Gastrocnemius medialis (tissue), 4 donors: ENCODE measurements around the gene DAB2IP. TPM values are rescaled to one million over a fixed set of nuclear protein-coding genes. Genes with fewer than 3 reads are reported as not detected.

Source experiments
- ATAC-seq, 2 donors: fragments of 150-250 bp; one replicate each; pipeline ENCODE4 v1.9.1; 2016
- DNase-seq, 2 donors: peaks; one replicate each; pipeline ENCODE4 v3.0.0-alpha.2; 2019
- H3K27ac ChIP-seq, 4 donors: fragments of 200-600 bp; sonication (generic); 1 replicate in 1 of 4; 2 replicates in 3 of 4; pipeline ENCODE4 v1.5.1; 2016 to 2018; ENCODE audit warnings: mild to moderate bottlenecking in 2 of 4, moderate library complexity in 1 of 4
- H3K27me3 ChIP-seq, 3 donors: fragments of 200-600 bp; sonication (generic) in 2 of 3; 1 replicate in 1 of 3; 2 replicates in 2 of 3; pipeline versions ENCODE4 v1.5.1 to v1.6.0; 2016 to 2019; ENCODE audit warnings: mild to moderate bottlenecking in 1 of 3, moderate library complexity in 1 of 3
- H3K36me3 ChIP-seq, 2 donors: fragments of 200-600 bp; sonication (generic) in 1 of 2; one replicate each; pipeline ENCODE4 v1.5.1; 2017 to 2018
- H3K4me1 ChIP-seq, 2 donors: fragments of 200-600 bp; sonication (generic) in 1 of 2; one replicate each; pipeline ENCODE4 v1.5.1; 2016 to 2017; ENCODE audit warnings: mild to moderate bottlenecking in 2 of 2
- H3K4me3 ChIP-seq, 4 donors: fragments of 200-600 bp; sonication (generic) in 3 of 4; 1 replicate in 1 of 4; 2 replicates in 3 of 4; pipeline ENCODE4 v1.5.1; 2016 to 2019; ENCODE audit warnings: mild to moderate bottlenecking in 2 of 4
- H3K9me3 ChIP-seq, 3 donors: fragments of 200-600 bp; sonication (generic) in 2 of 3; 1 replicate in 1 of 3; 2 replicates in 2 of 3; pipeline ENCODE4 v1.5.1; 2016 to 2019
- CTCF ChIP-seq, 5 experiments: fragments of 450-650 bp in 3 of 5; fragments of 200-600 bp in 2 of 5; sonication (generic) in 2 of 5; IDR thresholded peaks in 4 of 5; conservative IDR thresholded peaks in 1 of 5; 1 replicate in 4 of 5; 2 replicates in 1 of 5; pipeline ENCODE4 v1.5.1; 2016 to 2019; ENCODE audit warnings: antibody characterized with exemption in 5 of 5, mild to moderate bottlenecking in 3 of 5, moderate library complexity in 3 of 5
- POLR2A ChIP-seq, 2 donors: fragments of 450-650 bp; IDR thresholded peaks; one replicate each; pipeline ENCODE4 v1.6.1; 2017; ENCODE audit warnings: antibody characterized with exemption in 2 of 2, mild to moderate bottlenecking in 2 of 2, moderate library complexity in 2 of 2
- in situ Hi-C, 4 donors: fragments of 200-750 bp; cut with MboI; loops; one replicate each; pipeline versions ENCODE4 v1.15.0 to v1.8.0; 2017; ENCODE audit warnings: low sequenced_read_pairs in 4 of 4
- intact Hi-C: fragments of 100-400 bp; cut with DNase I; formaldehyde crosslinking; loops from one replicate; pipeline ENCODE4 v1.15.1; 2023; ENCODE audit warnings: low total_unique reads
- total RNA-seq, 4 donors: library from RNA; depleted of rRNA; stranded (reverse); fragments of >200 nt; gene quantifications; one replicate each; pipeline versions ENCODE4 v1.1.0 to v1.2.3, GENCODE V29; 2016

The DAB2IP gene
- total RNA-seq, 4 donors from 2014 or later = 22.7 to 68.2 (median 37.4) TPM

GRCh38 chr9:121736934-121737462 lies 85.6 kb downstream of the DAB2IP start:
- DNase-seq (no peak), ATAC-seq (no peak)
- TF ChIP-seq POLR2A (IDR thresholded peaks at IDR 0.05) (peak in 1 of 2 donors; percentile 39), CTCF (IDR thresholded peaks at IDR 0.05 in 4 of 5, conservative IDR thresholded peaks at IDR 0.05 in 1 of 5) (no peak)
- in situ Hi-C loops = no loop called here
- peak overlapping the region; percentile 91 to 98 (median 94) for H3K27ac ChIP-seq
- peaks cover 81 to 97% of the 10 kb centered on the region in 2 donors for H3K4me1 ChIP-seq
- no peaks in the 10 kb centered on the region for H3K36me3 ChIP-seq
- H3K9me3 ChIP-seq = no peaks in the 10 kb centered on the region
- no peaks in the 10 kb centered on the region for H3K27me3 ChIP-seq
- intact Hi-C loops = loop anchor here (5.0 kb wide), 1 partner anchor 450 kb away; no protein-coding TSS in a partner anchor
- H3K4me3 ChIP-seq = peak overlapping the region in 3 of 4 donors; percentile 44 to 54 (median 52)

GRCh38 chr9:121737481-121737931 lies 86.1 kb downstream of the DAB2IP start:
- in situ Hi-C loops = no loop called here
- peak overlapping the region; percentile 91 to 98 (median 94) for H3K27ac ChIP-seq
- TF ChIP-seq POLR2A (IDR thresholded peaks at IDR 0.05) = no peak
- no peak for TF ChIP-seq CTCF (IDR thresholded peaks at IDR 0.05 in 4 of 5, conservative IDR thresholded peaks at IDR 0.05 in 1 of 5)

GRCh38 chr9:121738411-121738810 lies 87.0 kb downstream of the DAB2IP start:
- TF ChIP-seq CTCF (IDR thresholded peaks at IDR 0.05 in 4 of 5, conservative IDR thresholded peaks at IDR 0.05 in 1 of 5) (no peak), POLR2A (IDR thresholded peaks at IDR 0.05) (no peak)
- Histone ChIP-seq H3K4me3 (no peak overlapping the region), H3K27me3 (no peaks in the 10 kb centered on the region), H3K36me3 (no peaks in the 10 kb centered on the region), H3K9me3 (no peaks in the 10 kb centered on the region), H3K27ac (peak overlapping the region; percentile 91 to 98 (median 94)), H3K4me1 (peaks cover 88 to 95% of the 10 kb centered on the region in 2 donors)
- DNase-seq (no peak), ATAC-seq (no peak)
- intact Hi-C loops (loop anchor here (5.0 kb wide), 1 partner anchor 451 kb away; no protein-coding TSS in a partner anchor), in situ Hi-C loops (no loop called here)

More at GRCh38 chr9:121737481-121737931, 86.1 kb downstream of the DAB2IP start:
- no peak for DNase-seq
- Histone ChIP-seq H3K27me3 (no peaks in the 10 kb centered on the region), H3K36me3 (no peaks in the 10 kb centered on the region), H3K9me3 (no peaks in the 10 kb centered on the region), H3K4me1 (peaks cover 81 to 97% of the 10 kb centered on the region in 2 donors), H3K4me3 (no peak overlapping the region)
- no peak for ATAC-seq
- intact Hi-C loops = loop anchor here (5.0 kb wide), 1 partner anchor 450 kb away; no protein-coding TSS in a partner anchor

- peak; percentile 46 to 53 for ATAC-seq
- DNase-seq = peak; percentile 72 to 84
- TF ChIP-seq POLR2A (IDR thresholded peaks at IDR 0.05) (no peak), CTCF (IDR thresholded peaks at IDR 0.05 in 4 of 5, conservative IDR thresholded peaks at IDR 0.05 in 1 of 5) (no peak)
- H3K27ac ChIP-seq = peak overlapping the region; percentile 91 to 98 (median 94)
- in situ Hi-C loops (no loop called here), intact Hi-C loops (loop anchor here (1.0 to 5.0 kb wide), 2 partner anchors 14 to 452 kb away; no protein-coding TSS in a partner anchor)
- peaks cover 93 to 95% of the 10 kb centered on the region in 2 donors for H3K4me1 ChIP-seq
- no peaks in the 10 kb centered on the region for H3K27me3 ChIP-seq
- H3K9me3 ChIP-seq = no peaks in the 10 kb centered on the region
- no peak overlapping the region for H3K4me3 ChIP-seq
- no peaks in the 10 kb centered on the region for H3K36me3 ChIP-seq
These were observed 87.5 kb downstream of the DAB2IP start for GRCh38 chr9:121738968-121739367.
